ENCODE measurements around the gene LDLRAD4.

Gene LDLRAD4

DNA sequence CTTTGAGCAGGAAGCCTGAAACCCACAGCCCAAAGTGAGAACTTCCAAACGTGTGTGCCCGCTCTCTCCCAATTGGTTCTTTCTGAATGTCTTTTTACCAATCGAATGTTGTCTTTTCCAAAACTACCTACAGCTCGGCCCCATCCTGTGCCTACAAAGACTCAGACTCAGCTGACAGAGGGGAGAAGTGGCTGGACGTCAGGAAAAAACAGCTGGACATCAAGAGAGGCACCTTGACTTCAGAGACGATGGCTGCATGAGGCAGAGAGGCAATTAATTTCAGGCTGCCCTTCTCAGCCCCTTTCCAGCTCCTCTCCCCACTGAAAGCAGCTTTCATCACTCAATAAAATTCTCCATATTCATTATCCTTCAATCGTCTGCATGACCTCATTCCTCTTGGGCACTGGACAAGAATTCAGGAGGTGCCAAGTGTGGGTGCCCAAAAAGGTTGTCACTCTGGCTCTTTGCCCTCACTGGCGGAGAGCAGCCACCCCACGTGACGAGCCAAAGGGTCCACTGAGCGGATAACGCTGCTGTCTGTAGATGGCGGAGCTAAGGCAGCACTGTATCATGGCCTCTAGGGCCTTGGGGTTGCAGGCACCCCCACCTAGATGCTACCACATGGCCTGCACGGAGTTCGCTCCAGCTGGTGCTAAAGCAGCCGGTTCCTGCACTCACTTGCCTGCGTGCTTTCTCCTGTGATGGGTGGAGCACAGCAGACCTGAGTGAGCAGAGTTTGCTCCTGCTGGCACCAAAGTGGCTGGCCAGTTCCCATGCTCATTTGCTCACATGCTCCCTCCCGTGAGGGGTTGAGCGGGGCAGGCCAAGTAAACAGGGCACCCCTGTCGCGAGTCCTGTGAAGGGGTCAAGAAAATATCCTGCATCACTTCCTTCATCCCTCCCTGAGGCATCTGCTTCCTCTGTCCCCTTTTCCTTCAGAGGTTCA is 469.9 kb downstream of the LDLRAD4 start:
- TF ChIP-seq, protein P1, sequence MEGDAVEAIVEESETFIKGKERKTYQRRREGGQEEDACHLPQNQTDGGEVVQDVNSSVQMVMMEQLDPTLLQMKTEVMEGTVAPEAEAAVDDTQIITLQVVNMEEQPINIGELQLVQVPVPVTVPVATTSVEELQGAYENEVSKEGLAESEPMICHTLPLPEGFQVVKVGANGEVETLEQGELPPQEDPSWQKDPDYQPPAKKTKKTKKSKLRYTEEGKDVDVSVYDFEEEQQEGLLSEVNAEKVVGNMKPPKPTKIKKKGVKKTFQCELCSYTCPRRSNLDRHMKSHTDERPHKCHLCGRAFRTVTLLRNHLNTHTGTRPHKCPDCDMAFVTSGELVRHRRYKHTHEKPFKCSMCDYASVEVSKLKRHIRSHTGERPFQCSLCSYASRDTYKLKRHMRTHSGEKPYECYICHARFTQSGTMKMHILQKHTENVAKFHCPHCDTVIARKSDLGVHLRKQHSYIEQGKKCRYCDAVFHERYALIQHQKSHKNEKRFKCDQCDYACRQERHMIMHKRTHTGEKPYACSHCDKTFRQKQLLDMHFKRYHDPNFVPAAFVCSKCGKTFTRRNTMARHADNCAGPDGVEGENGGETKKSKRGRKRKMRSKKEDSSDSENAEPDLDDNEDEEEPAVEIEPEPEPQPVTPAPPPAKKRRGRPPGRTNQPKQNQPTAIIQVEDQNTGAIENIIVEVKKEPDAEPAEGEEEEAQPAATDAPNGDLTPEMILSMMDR (IDR thresholded peaks at IDR 0.05) = no peak

DNA sequence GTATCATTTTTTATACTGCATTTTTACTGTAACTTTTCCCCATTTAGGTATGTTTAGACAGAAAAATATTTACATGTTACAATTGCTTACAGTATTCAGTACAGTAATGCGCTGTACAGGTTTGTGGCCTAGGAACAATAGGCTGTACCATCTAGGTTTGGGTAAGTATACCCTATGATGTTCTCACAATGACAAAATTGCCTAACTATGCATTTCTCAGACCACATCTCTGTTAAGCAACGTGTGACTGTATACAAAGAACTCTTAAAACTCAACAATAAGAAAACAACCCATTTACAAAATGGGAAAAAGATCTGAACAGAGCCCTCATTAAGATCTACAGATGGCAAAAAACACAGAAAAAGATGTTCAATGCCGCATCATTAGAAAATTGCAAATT is 478.4 kb downstream of the LDLRAD4 start:
- TF ChIP-seq, protein P1 (IDR thresholded peaks at IDR 0.05) = no peak

DNA sequence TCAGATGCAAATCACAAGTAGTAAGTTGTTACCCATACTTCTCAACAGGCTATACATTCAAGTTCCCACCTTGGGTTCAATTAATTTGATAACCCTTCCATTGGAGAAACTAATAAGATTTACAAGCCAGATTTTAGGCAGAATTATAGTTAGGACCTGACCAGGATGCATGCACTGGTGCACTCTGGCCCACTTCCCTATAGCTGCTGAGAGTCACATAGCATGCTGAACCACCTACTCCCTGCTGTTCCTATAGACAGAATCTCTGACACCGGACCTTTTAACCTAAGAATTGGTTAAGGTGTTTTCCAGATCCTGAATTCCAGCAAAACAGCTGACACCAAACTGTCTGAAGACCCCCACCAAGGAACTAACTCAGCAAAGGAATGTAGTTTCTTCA is 481.6 kb downstream of the LDLRAD4 start:
- TF ChIP-seq, protein P1 (IDR thresholded peaks at IDR 0.05) = no peak
